ENCODE data around the gene NECTIN1. TPM values are rescaled to one million over a fixed set of nuclear protein-coding genes. Genes with fewer than 3 reads are reported as not detected.

Gene NECTIN1
- total RNA-seq, 1 donor from 2014 or later: 32.3 TPM

DNA sequence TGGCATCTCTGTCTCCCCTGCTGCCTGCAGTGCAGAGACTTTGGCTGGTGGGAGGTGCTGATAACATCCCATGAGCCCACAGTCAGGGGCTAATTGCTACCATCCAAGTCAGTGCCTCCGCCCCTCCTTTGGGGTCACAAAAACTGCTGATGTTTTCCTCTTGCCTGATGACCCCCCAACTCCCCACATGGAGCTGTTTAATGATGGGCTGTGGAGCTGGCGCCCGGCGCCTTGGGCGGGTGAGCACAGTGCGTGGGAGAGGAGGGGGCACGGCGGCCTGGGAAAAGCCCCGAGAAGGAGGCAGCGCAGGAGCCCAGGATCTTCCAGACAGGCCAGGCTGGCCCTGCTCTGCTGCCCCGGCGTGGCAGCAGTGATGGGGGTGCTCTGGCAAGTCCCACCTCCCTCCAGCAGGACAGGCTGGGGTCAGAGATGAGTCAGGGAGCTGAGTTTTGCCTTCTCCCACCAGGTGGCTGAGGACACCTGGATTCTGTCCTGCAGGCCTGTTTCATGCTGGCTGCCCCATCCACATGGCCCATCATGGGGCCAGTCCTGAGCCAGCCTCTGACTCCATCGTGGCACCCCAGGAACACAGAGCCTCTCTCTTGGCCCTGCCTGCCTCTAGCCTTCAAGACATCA lies 43.8 kb downstream of the NECTIN1 start:
- intact Hi-C loops (cut with DNase I): no loop called here
- DNase-seq (ENCODE audit: low spot score): no peak

DNA sequence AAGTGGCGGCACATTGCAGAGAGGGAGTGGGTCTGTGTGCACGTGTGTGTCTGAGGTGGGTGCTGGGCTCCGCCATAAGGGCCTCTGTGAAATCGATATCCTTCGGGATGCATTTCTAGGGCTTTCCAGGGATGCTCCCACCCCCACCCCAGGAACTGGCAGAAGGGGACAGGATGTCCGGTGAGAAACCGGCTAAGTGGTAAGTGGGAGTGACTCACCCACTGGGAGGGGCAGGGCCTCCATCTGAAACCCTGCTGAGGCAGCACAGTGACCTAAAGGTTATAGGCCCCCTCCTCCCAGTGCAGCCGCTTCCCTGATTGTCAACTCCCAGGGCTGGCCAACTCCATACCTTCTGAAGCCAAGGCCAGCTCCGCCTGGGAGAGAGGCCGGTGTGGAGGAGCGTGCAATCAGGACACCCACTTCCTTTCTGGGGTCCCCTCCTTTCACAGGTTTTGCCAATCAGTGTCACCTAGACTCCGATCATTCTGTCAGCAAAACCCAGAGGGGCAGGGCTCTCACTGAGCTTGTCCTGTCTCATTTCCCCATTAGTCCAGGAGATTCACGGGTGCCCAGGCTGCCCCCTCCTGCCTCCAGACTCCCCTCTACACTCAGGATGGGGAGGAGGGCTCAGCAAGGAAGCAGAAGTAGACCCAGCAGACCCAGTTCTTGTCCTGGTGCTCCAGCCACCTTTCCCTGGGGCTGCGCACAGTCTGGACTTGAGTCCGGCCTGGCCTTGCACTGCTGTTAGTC lies 44.5 kb downstream of the NECTIN1 start:
- ATAC-seq: peak; percentile 6
- intact Hi-C loops (cut with DNase I): no loop called here
- no peak for DNase-seq (ENCODE audit: low spot score)

More for the DNA sequence above, 43.8 kb downstream of the NECTIN1 start:
- no peak for ATAC-seq

DNA sequence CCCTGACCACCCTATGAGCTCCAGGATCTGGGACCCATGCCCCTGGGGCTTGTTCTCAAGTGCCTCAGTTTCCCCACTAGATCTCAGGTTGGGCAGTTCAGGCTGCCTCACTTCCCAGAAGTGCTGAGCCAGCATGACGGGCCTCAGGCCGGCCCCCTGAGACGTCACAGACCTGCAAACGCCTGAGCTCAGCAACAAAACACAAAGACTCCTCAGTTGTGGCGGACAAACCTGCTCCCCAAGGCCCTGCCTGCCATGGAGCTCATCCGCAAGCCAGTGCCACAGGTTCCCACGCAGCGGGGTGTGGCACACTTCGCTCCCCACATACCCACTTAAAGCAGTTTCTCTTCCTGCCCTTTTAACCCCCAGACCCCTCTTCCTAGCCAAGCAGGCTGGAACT lies 45.2 kb downstream of the NECTIN1 start:
- intact Hi-C loops (cut with DNase I): no loop called here
- ATAC-seq (no peak), DNase-seq (ENCODE audit: low spot score) (no peak)

DNA sequence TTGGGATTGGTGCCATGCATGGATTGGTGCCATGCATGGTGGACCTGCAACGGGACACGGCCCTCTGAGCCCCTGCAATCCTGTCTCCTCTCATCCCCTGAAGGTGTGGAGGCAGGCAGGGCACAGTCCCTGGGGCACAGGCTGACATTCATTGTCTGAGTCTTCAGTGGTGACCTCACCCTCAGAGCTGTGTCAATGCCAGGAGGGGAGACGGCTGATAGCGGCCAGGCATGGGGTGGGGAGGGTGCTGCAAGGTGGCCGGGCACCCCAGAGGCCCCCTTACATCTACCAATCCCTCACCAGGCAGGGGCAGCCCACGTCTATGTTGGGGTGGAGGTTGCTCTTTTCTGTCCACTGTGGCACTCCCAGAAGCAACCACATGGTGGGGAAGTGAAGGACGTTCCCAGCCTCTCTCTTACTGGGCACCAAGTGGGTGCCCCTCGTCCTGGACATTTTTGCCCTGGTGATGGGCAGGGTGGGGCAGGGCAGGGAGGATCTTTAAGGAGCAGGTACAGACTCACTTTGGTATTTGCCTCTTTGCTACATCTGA lies 47.6 kb downstream of the NECTIN1 start:
- no peak for ATAC-seq
- DNase-seq (ENCODE audit: low spot score): no peak
- intact Hi-C loops (cut with DNase I): no loop called here

DNA sequence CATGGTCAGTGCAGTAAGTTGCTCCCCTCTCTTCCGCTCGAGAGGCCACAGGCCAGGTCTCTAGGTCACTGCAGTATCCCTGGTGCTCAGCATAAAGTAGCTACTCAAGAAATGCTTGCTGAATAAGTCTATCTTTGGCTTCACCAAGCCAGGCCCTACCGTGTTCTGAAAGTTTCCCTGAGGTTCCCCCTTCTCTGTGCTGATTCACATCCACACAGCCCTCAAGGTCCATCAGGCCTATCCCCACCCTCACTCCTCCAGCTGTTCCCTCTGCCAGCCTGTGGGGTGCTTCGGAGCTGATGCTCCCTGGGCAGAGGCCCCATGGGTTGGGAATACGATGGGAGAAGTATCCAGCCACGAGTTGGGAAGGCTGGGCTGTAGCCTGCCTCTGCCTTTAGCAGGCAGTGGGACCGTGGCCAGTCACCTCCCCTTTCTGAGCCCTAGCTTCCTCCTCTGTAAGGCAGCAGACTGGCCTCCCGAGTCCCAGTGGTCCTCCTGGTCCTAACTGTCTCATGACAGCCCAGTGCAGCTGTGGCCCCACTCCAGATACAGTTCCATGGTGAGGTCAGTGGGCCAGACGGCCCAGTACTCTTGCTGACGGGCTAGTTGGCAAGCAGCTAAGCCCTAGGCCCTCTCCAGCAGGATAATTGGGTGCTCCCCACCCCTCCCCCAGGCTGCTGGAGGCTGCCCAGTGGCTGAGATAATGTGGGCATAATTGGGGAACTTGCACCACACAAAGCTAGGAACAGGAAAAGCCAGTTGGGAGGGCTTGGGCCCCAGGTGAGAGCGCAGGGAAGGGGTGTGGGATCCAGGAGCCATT lies 48.2 kb downstream of the NECTIN1 start:
- no peak for DNase-seq (ENCODE audit: low spot score)
- intact Hi-C loops (cut with DNase I): no loop called here
- peak; percentile 40 for ATAC-seq

DNA sequence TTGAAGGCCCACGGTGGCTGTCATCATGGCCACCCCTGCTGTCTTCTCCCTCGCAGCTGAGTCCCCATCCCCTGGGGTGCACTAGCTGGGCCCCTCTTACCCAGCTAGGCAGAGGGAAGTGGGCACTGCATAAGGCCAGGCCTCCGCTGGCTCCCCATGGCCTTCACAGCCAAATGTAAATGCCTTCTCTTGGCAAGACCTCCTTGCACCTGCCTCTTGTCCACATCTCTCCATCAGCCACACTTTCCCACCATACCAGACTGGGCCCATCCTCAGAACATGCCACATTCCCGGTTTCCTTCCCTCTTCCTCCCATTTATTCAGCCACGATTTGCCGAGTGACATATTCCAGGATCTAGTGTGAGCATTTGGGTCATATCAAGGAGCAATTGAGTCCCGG lies 49.7 kb downstream of the NECTIN1 start:
- DNase-seq (ENCODE audit: low spot score) (no peak), ATAC-seq (no peak)
- intact Hi-C loops (cut with DNase I): no loop called here

DNA sequence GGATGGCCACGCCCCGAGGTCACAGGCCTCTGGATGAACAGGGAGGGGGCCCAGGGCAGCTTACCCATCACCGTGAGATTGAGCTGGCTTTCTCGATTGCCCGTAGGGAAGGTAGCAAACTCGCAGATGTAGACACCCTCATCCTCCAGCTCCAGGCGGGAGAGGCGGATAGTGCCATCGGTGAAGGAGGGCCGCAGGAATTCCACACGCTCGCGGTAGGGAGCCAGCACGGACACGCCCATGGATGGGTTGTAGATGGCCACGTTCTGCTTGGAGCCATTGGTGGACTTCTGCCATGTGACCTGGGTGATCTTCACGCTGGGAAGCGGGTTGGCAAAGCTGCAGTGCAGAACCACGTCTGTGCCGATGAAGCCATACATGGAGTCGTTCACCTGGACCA lies 50.6 kb downstream of the NECTIN1 start:
- ATAC-seq (no peak), DNase-seq (ENCODE audit: low spot score) (no peak)
- intact Hi-C loops (cut with DNase I): no loop called here

DNA sequence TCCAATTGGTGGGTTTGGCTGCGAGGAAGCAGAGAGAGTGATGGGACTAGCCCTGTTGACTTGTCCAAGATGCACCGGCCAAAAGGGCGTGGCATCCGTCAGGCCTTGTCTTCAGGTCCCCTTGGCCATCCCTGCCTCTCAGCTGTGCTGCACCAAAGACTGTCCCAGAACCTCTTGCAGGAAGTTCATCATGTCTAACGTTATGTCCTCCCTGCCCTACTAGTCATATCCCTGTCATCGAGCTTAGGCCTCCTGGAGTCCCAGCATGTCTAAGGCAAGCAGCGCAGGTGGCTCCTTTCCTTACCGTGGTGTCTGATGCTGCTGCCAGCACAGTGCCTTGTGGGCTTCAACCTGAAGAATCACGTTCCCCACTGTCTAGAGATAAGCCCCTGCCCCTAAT lies 51.2 kb downstream of the NECTIN1 start:
- intact Hi-C loops (cut with DNase I): no loop called here

DNA sequence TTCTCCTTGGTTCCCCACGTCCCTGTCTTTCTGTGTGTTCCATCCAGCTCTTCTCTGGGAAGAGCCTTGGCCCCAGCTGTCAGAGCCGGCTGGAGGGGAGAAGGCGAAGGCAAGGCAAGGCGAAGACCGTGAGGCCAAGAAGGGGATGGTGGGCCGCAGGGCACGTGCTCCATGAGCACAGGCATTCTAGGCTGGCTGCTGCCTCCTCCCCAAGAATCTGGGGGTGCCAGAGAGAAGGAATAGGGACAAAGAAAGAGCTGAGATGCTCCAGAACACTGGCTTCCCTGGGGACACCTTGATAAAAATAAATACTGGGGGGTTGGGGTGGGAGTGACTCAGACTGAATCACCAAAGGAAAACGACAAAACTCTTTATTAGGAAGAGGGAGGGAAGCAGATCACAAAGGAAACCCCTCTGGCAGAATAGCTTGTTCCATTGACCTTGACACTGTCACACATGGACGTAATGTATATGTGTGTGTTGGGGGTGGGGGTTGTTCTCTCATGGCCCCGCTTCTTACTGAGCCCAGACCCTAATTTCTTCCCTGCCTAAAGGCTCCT lies 52.5 kb downstream of the NECTIN1 start:
- no peak for DNase-seq (ENCODE audit: low spot score)
- no peak for ATAC-seq
- intact Hi-C loops (cut with DNase I): no loop called here

More for the DNA sequence above, 51.2 kb downstream of the NECTIN1 start:
- no peak for ATAC-seq
- DNase-seq (ENCODE audit: low spot score): no peak

DNA sequence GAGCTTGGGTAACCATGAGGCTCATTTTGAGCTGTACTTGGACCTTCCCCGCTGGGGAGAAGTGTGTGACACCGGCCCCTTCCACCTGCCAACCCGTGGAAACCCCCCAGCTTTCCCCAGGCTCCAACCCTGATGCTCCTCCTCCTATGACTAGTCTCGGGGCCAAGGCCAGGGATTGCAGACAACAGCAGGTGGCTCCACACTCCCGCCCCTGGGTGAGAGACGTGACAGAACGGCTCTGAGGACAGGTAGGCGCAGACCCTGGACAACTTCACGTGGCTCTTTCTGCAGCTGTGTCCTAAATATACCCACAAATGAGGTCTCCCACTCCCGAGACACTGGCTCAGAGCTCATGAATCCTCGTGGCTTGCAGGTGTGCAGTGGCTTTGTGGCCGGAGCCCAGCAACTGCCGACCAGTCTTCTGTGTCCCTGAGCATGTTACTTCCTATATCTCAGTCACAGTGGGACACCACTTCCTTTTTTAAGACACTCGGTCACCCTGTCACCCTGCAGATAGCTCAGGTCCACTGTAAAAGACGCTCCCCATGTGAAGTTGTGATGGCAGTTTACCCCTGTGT lies 55.2 kb downstream of the NECTIN1 start:
- ATAC-seq (no peak), DNase-seq (ENCODE audit: low spot score) (no peak)
- intact Hi-C loops (cut with DNase I): no loop called here

DNA sequence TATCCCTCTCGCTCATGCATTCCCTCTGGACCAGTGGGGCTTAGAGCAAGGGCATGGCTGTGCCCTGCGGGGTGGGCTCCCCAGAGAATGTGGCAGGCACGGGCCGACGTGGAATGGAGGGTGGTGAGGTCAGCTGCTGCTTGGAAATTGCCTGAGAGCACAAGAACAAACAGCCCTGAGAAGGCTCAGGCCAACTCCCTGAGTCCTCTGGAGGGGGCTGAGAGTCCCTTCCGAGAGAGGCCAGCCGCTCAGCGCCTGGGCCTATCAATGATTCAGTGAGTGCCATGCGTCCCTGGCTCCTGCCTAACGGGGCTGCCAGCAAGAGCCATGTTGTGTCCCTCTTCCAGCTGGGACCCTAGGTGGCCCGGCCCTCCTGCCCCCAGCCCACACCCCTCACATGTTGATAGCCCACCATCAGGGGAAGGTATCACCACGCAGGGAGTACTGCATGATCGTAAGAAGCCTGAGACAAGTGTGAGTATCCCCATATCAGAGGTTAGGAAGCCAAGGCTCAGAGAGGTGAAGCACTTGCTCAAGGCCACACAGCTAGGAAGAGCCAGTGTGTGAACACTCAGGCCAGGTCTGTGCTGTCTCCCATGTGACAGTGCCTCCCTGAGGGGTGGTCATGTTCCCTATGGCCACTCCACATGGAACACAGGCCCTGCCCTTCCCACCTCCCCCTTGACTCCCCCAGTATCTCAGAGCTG lies 55.8 kb downstream of the NECTIN1 start:
- intact Hi-C loops (cut with DNase I): no loop called here
- no peak for ATAC-seq
- DNase-seq (ENCODE audit: low spot score): no peak

DNA sequence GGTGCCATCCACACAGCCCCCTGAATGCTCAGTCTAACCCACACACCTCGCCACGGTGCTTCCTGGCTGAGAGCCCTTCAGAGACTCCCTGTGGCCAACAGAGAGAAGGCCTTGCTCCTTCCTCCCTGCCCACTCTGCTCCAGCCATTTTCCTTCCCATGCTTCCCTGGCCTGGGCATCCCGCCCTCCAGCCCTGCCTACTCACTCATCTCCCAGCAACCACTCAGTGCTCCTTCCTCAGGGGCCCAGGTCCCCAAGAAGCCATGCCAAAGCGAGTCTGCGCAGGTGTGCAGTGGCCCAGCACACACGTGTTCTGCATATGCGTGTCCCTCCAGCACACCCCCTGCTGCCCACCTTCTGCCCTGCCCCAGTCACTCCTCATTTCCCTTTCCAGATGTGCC lies 56.4 kb downstream of the NECTIN1 start:
- intact Hi-C loops (cut with DNase I): no loop called here
- ATAC-seq: no peak
- DNase-seq (ENCODE audit: low spot score): no peak

DNA sequence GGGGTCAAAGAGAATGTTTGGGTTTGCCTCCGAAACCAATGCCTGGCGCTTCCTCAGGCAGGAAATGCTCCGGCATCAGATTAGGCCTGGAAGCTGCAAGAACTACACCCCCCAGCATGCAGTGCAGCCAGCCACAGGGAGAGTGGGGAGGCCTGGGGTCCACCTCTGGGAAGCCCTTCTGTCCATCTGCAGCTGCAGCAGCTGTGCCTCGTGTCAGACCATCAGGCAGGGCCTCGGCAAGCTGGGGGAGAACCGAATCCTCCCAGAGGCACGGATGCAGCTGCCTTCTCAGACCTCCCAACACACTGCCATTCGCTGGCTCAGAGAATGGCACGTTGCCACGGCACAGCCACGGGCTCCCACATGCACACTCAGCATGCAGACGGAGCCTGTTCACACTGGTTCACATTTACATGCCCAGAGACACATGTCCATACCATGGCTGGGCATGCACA lies 57.4 kb downstream of the NECTIN1 start:
- DNase-seq (ENCODE audit: low spot score) (no peak), ATAC-seq (peak; percentile 63)
- intact Hi-C loops (cut with DNase I): no loop called here

DNA sequence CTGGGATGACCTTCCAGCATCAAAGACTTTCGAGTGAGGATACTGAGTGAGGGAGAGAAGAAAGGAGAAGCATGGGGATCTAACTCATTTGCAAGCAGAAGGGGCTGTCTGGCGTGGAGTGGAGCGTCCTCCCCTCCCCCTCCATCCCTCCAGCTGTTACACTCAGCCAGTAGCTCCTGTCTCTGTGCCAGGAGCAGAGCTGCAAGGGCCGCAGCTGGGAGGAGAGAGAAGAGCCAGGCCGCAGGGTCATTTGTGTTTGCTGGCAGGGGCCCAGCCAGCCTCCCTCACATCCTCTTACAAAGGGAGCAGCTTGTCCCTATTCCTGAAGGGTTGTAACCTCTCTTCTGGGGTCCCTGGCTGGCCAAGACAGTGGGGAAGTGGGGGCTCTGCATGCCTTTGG lies 57.9 kb downstream of the NECTIN1 start:
- ATAC-seq: peak; percentile 84
- peak; percentile 89 for DNase-seq (ENCODE audit: low spot score)
- intact Hi-C loops (cut with DNase I): no loop called here

DNA sequence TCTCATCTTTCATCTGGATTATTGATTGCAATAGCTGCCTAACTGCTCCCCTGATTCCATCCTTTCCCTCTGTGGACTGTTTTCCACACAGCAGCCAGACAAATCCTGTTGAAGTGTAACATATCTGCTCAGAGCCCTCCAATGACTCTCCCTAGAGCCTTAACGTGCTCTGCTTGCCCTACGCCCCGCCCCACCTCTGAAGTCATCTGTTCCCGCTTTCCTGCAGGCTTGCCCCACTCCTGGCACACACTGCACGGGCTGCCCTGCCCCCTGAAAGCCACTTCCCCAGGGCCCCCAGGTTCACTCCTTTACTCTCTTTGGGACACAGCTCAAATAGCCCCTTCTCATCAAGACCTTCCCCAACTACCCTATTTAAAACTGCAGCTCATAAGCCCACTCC lies 59.5 kb downstream of the NECTIN1 start:
- ATAC-seq: no peak
- DNase-seq (ENCODE audit: low spot score): no peak
- intact Hi-C loops (cut with DNase I): loop anchor here (5.0 kb wide), 2 partner anchors 58 to 438 kb away; partner anchors contain the start of gene NECTIN1

DNA sequence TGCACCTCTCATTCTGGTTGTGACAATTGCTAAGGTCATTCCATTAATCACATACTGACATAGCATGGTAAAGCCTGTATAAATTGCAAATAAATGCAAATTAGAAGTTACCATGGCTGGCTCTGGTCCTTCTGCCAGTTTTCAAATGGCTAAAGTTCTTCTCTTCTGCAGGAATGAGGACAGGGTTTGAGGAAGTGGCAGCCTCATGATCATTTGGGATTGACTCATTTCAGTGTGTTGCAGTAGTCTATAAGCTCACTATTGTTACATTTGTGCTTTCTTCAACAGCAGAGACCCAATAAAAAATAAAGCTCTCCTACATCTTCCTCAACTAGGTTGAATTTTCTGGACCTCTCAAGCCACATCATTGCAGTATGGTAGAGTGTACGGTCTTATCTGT lies 60.3 kb downstream of the NECTIN1 start:
- no peak for DNase-seq (ENCODE audit: low spot score)
- ATAC-seq: no peak
- intact Hi-C loops (cut with DNase I): loop anchor here (5.0 kb wide), 2 partner anchors 59 to 439 kb away; partner anchors contain the start of gene NECTIN1

DNA sequence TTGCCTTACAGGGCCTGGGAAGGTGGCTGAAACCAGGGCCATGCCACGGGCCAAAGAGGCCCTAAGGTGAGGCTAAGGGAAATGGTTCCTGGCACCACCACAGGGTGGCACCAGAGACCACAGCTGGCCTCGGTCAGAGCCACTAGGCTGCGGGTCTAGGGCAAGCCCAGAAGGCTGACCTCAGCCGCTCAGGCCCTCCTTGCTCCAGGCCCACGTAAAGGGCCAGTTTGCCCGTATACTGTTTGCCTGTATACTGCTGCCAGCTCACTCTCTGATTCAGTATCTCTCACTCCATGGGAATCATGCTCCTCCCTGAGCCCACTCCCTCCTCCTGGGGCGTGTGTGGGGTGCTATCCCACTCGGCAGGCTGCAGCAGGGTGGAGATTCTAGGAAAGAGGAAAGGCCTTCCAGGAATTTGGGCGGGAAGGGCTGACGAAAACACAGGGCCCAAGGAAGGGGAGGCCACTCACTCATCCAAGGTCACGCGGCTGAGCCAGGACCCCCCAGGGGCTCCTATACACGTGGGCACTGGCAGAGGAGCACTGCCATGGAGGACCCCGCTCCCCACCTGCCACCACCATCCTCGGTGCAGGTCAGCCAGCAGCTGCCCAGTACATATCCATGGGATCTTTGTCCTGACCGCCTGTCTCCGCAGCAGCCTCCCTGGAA lies 62.4 kb downstream of the NECTIN1 start:
- intact Hi-C loops (cut with DNase I): loop anchor here (5.0 kb wide), 2 partner anchors 61 to 441 kb away; partner anchors contain the start of gene NECTIN1
- DNase-seq (ENCODE audit: low spot score) (peak; percentile 90), ATAC-seq (peak; percentile 87)
